Suprapubic skin (tissue), 4 donors: Measurements from ENCODE around the gene ARFGAP1. TPM values are rescaled to one million over a fixed set of nuclear protein-coding genes. Genes with fewer than 3 reads are reported as not detected.

Experiments used
- DNase-seq, 2 donors: peaks; one replicate each; pipeline ENCODE4 v3.0.0-alpha.2; 2019; ENCODE audit warnings: low spot score in 2 of 2
- H3K27ac ChIP-seq: fragments of 200-600 bp; sonication (generic); one replicate; pipeline ENCODE4 v1.5.1; 2019
- H3K27me3 ChIP-seq: fragments of 200-600 bp; sonication (generic); one replicate; pipeline ENCODE4 v1.5.1; 2019
- H3K36me3 ChIP-seq: fragments of 200-600 bp; sonication (generic); one replicate; pipeline ENCODE4 v1.5.1; 2019
- H3K4me1 ChIP-seq: fragments of 200-600 bp; sonication (generic); one replicate; pipeline ENCODE4 v1.5.1; 2019
- H3K4me3 ChIP-seq: fragments of 200-600 bp; sonication (generic); one replicate; pipeline ENCODE4 v1.5.1; 2019; ENCODE audit warnings: mild to moderate bottlenecking
- H3K9me3 ChIP-seq: fragments of 200-600 bp; sonication (generic); one replicate; pipeline ENCODE4 v1.5.1; 2019
- CTCF ChIP-seq, 2 donors: fragments of 200-600 bp in 1 of 2; fragments of 450-650 bp in 1 of 2; sonication (generic) in 1 of 2; IDR thresholded peaks; one replicate each; pipeline ENCODE4 v1.5.1; 2016 to 2019; ENCODE audit warnings: antibody characterized with exemption in 2 of 2, mild to moderate bottlenecking in 1 of 2, moderate library complexity in 1 of 2
- EP300 ChIP-seq: sonication (generic); formaldehyde crosslinking; IDR thresholded peaks from one replicate; pipeline ENCODE4 v1.6.1; 2017; ENCODE audit warnings: antibody characterized with exemption
- POLR2A ChIP-seq, 2 donors: fragments of 450-650 bp; IDR thresholded peaks; one replicate each; pipeline ENCODE4 v1.6.1; 2017; ENCODE audit warnings: antibody characterized with exemption in 2 of 2, mild to moderate bottlenecking in 2 of 2, moderate library complexity in 2 of 2
- POLR2AphosphoS5 ChIP-seq, 3 donors: sonication (generic); formaldehyde crosslinking; IDR thresholded peaks; one replicate each; pipeline ENCODE4 v1.6.1; 2017; ENCODE audit warnings: antibody characterized with exemption in 3 of 3
- WGBS: methylation state at CpG from one replicate; pipeline ENCODE4 v1.1.5; 2018; 5-methylcytosine and 5-hydroxymethylcytosine counted together
- total RNA-seq, 4 donors: library from RNA; depleted of rRNA; stranded (reverse); fragments of >200 nt; gene quantifications; one replicate each; pipeline ENCODE4 v1.1.0, GENCODE V29; 2016

The ARFGAP1 gene
- total RNA-seq, 4 donors from 2014 or later: 38.6 to 84.9 (median 43.4) TPM

DNA sequence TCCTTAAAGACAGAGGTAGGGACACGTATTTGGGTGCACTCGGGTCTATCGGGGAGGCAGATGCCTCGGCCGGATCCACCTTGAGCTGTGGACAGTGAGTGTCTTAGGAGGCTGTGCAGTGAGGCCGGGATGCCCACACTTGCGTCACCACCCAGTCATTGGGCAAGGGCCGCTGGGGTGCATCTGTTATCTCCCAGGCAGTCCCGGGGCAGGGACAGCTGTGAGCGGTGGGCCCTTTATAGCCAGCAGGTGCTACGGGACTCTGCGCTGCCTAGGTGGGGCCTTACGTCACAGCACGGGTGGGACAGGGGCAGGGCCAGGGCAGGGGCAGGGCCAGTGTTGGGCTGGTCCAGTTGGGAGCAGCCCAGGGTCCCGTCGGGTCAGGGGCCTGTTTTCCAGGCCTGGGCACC lies 19.7 kb downstream of the ARFGAP1 start:
- Histone ChIP-seq H3K27ac (no peak overlapping the region), H3K4me1 (peaks cover 7% of the 10 kb centered on the region), H3K27me3 (peaks cover 52% of the 10 kb centered on the region), H3K36me3 (peaks cover 20% of the 10 kb centered on the region), H3K9me3 (no peaks in the 10 kb centered on the region), H3K4me3 (no peak overlapping the region)
- TF ChIP-seq POLR2AphosphoS5 (IDR thresholded peaks at IDR 0.05) (no peak), EP300 (no peak), POLR2A (IDR thresholded peaks at IDR 0.05) (no peak), CTCF (IDR thresholded peaks at IDR 0.05) (no peak)
- no peak for DNase-seq
- WGBS: 79% methylated on average over 9 of the region's 16 CpGs

DNA sequence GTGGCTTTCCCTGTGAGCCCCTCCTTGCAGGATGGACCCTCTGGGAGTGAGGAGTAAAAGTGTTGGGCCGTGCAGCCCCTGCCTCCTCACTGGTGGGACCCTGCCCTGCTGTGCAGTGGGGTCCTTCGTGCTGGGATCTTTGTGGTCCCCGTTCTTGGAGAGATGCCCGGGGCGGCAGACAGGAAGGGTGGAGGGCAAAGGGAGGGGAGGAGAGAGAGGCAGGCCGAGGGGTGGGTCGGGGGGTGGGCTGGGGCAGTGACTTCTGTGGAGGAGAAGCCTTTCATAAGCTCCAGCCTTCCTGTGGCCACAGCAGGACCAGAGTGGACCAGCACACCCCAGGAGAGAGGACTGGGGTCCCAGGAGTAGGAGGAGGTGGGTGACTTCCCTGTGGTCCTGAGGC lies 20.3 kb downstream of the ARFGAP1 start, which contains the start of gene COL20A1:
Gene COL20A1, plus strand, starts transcription at position 283 of the 400 bp plus-strand sequence. CDS start 1,922 bp downstream, outside the sequence.
- Histone ChIP-seq H3K27ac (no peak within 1 kb of the TSS), H3K9me3 (no peaks in the 10 kb centered on the region), H3K4me3 (no peak within 1 kb of the TSS), H3K27me3 (peaks cover 58% of the 10 kb centered on the region), H3K4me1 (peaks cover 7% of the 10 kb centered on the region), H3K36me3 (peaks cover 14% of the 10 kb centered on the region)
- TF ChIP-seq POLR2A (IDR thresholded peaks at IDR 0.05) (no peak), CTCF (IDR thresholded peaks at IDR 0.05) (no peak)
- WGBS: 35% methylated on average over 7 of the region's 7 CpGs
- no peak for DNase-seq

GRCh38 chr20:63293456-63293855 lies 20.8 kb downstream of the ARFGAP1 start:
- Histone ChIP-seq H3K9me3 (no peaks in the 10 kb centered on the region), H3K4me3 (no peak overlapping the region), H3K36me3 (peaks cover 9% of the 10 kb centered on the region), H3K4me1 (peaks cover 7% of the 10 kb centered on the region), H3K27me3 (peaks cover 63% of the 10 kb centered on the region), H3K27ac (no peak overlapping the region)
- no peak for DNase-seq
- TF ChIP-seq CTCF (IDR thresholded peaks at IDR 0.05): no peak
- TF ChIP-seq POLR2A (IDR thresholded peaks at IDR 0.05): no peak
- no peak for TF ChIP-seq EP300
- no peak for TF ChIP-seq POLR2AphosphoS5 (IDR thresholded peaks at IDR 0.05)
- no CpG with 5 or more reads among the region's 11 CpGs for WGBS

DNA sequence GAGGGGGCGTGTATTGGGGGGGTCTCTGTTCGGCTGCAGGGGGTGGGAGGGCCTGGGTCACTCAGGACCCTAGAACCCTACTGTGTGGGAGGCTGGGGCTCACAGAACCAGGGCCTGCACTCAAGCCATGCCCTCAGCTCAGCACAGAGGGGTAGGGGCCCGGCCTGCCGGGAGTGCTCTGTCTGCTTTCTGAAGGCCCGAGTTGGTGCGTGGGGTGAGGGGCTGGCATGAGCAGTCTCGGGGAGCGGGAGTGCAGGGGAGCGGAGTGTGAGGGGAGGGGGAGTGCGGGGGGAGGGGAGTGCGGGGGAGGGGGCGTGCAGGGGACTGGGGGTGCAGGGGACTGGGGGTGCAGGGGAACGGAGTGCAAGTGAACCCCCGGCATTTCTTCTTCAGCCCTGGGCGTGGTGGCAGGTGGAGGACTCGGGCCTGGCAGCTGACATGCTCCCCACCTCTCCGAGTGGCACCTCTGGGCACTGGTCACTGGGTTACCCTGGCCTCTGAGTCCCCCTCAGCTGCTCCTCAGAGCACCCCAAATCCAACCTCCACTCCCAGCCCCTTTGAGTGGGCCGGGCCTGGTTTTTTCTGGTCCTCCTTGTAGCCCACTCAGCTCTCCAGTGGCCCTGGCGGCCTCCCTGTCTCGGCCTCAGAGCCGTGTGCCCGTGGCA lies 21.4 kb downstream of the ARFGAP1 start:
- Histone ChIP-seq H3K4me3 (no peak overlapping the region), H3K36me3 (peaks cover 3% of the 10 kb centered on the region), H3K27me3 (peaks cover 69% of the 10 kb centered on the region), H3K27ac (no peak overlapping the region), H3K9me3 (no peaks in the 10 kb centered on the region), H3K4me1 (peaks cover 7% of the 10 kb centered on the region)
- no peak for DNase-seq
- WGBS: 70% methylated on average over 12 of the region's 22 CpGs
- TF ChIP-seq CTCF (IDR thresholded peaks at IDR 0.05): no peak
- no peak for TF ChIP-seq POLR2A (IDR thresholded peaks at IDR 0.05)
- TF ChIP-seq EP300: no peak
- no peak for TF ChIP-seq POLR2AphosphoS5 (IDR thresholded peaks at IDR 0.05)

- Histone ChIP-seq H3K9me3 (no peaks in the 10 kb centered on the region), H3K4me1 (peaks cover 7% of the 10 kb centered on the region), H3K27me3 (peaks cover 74% of the 10 kb centered on the region), H3K27ac (no peak overlapping the region), H3K4me3 (no peak overlapping the region), H3K36me3 (no peaks in the 10 kb centered on the region)
- no peak for TF ChIP-seq POLR2AphosphoS5 (IDR thresholded peaks at IDR 0.05)
- no peak for TF ChIP-seq POLR2A (IDR thresholded peaks at IDR 0.05)
- no peak for TF ChIP-seq EP300
- no peak for TF ChIP-seq CTCF (IDR thresholded peaks at IDR 0.05)
- no peak for DNase-seq
- 82% methylated on average over 10 of the region's 12 CpGs for WGBS
These were observed 21.9 kb downstream of the ARFGAP1 start for GRCh38 chr20:63294536-63294900.
